HG03354 (cell line): ENCODE data around the gene RSPO4.

ENCODE experiments used
- ATAC-seq: cut with Tn5 transposase; IDR thresholded peaks from one replicate; pipeline ENCODE4 v1.9.1; 2021; ENCODE audit warnings: mild to moderate bottlenecking; ENCODE audit not compliant: unreplicated experiment, poor library complexity, severe bottlenecking

RSPO4 gene

DNA sequence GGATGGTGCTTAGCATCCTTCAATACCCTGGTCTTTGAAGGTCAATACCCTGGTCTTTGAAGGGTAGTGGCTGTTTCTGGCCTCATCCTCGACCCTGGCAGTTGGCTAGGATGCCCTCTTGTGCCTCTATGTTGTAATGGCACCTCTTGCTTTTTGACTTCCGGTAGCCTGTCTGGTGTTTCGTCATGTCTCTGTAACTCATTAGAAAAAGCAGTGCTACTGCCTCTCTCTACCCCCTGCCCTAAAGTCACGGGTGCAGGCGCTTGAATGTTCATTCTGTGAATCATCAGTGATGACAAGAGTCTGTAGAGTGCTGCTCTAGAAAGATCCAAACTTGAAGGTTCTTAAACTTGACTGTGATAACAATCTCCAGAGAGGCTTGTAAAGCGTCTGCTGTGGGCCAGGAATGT, 28.3 kb downstream of the RSPO4 start:
- peak; percentile 77 for ATAC-seq

GRCh38 chr20:972256-972655, 29.9 kb downstream of the RSPO4 start:
- no peak for ATAC-seq

GRCh38 chr20:971346-971745, 30.8 kb downstream of the RSPO4 start:
- no peak for ATAC-seq

- no peak for ATAC-seq
Observed at GRCh38 chr20:969868-970267, 32.2 kb downstream of the RSPO4 start.

DNA sequence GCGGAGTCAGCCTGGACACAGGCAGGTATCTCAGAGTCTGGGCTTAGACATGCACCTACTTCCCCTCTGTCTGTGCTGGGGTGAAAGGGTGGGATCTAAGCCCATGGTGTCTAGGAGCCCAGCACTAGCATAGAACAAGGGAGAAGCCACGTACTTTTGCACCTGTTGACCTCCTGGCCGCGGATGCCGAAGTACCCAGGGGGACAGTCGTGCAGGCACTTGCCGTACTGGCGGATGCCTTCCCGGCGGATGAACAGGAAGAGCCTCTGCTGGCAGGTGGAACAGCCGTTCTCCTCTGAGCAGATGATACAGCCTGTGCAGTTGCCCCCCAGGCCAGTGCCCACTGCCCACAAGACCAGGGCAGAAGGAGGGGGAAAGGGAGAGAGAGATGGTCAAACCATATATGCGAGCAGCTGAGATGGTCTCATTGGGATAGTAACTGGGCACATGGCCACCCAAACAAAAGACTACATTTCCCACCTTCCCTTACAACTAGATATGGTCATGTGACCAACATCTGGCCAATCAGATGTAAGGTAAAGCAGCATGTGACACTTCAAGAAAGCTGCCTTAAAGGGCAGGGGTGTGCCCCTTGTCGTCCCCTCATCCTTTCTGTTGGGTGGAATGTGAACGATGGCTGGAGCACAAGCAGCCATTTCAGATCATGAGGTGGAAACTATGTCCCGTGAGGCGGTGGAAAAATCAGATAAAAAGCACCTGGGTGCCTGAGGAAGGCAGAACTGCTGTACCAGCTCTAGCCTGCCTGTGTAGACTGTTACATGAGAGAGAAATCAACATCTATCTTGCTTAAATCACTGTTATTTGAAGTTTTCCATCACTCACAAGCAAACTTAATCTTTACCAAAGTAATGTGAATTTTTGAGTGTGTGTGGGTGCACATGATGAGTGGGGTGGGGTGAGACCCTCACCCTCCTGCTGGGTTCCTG, 34.0 kb downstream of the RSPO4 start:
- ATAC-seq, result no peak

DNA sequence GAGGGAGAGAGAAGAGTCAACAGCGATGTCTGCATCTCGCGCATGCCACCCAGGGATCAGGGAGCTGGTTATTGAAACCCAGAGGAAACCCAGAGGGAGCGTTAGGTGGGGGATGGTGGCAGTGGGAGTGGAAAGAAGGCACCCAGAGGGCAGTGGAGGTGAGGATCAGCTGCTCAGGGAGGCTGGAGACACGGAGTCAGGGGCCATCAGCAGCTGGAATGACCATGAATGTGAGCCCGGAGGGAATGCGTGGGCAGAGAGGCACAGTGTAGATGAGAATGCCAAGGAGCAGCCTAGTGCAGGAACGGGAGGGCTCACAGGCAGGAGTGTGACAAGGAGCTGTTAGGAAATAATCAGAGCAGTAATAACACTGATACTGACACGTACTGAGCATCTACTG, 36.2 kb downstream of the RSPO4 start:
- no peak for ATAC-seq

GRCh38 chr20:963795-964194, 38.3 kb downstream of the RSPO4 start:
- no peak for ATAC-seq

GRCh38 chr20:962683-963082, 39.4 kb downstream of the RSPO4 start:
- ATAC-seq, result no peak

- no peak for ATAC-seq
Observed at GRCh38 chr20:962223-962622, 39.9 kb downstream of the RSPO4 start.

DNA sequence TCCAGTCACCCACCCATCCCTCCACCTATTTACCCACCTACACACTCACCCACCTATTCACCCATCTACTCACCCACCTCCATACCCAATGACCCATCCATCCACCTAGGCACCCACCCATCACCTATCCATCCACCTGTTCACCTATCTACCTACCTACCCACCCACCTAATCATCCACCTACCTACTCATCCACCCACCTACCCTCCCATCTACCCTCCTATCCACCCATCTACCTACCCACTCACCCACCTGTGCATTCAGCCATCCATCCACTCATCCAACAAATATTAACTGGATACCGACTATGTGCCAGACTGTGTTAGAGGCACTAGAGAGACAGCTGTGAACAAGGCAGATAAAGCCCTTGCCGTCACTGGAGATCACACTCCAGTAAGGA, 40.3 kb downstream of the RSPO4 start:
- ATAC-seq, result no peak

DNA sequence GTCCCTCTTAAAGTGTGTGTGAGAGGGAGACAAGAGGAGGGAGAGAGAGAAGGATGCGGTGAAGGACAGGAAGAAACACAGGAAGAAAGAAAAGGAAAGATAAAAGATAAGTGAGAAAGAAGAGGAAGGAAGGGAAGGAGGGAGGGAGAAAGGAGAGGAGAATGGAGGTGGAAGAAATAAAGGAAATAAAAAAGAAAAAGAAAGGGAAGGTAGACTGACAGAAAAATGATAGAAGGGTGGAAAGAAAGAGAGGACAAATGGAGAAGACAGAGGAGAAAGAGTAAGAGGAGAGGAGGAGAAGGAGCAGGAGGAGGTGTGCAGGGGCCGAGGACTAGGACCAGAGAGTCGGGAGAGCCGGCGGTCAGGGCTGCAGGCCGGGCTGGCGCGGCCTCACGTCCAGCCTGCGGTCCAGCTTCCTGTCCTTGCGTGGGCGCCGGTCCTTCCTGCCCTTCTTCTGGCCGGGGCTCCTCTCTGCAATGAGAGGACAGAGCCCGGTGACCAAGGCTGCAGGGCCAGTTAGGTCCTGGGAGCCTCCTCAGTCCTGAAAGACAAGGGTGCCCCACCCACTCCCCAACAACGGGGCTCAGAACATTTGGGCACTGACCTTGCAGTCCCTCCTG, 42.0 kb downstream of the RSPO4 start:
- ATAC-seq, result no peak

DNA sequence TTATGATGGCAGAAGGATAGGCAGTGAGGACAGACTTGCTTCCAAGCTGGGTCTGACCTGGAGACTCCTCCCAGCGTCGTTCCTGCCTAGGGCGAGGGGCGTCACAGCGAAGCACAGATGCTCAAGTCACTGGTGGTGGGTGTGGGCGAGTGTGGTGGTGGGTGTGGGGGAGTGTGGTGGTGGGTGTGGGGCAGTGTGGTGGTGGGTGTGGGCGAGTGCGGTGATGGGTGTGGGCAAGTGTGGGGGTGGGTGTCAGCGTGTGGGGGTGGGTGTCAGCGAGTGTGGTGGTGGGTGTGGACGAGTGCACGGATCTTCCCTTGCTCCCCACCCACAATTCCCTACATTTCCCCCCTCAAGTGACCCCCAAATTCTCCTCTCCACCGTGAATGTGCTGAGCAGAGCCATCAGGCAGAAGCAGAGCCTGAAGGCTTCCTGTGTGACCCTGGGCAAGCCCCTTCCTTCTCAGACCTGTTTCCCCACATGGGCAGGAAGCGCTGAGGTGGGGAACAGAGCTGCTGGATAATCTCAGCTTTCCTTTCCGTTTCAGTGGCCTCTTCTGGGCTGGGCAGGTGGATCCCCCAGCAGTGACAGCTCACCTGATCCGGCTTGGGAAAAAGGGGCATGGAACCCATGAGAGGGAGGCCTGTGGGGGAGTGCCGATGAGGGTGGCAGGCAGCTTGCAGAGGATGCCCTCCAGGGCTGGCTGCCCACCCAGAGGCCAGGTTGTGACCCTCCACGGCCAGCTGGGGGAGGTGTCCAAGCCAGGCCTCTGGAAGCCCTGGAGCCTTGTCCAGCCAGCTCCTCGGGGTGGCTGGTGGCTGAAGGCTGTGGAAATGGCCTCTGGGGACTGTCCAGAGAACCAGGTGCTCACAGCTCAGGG, 42.9 kb downstream of the RSPO4 start:
- ATAC-seq, result no peak

GRCh38 chr20:957544-957943, 44.6 kb downstream of the RSPO4 start:
- ATAC-seq, result no peak

GRCh38 chr20:956330-956951, 45.7 kb downstream of the RSPO4 start:
- ATAC-seq, result peak; percentile 62

DNA sequence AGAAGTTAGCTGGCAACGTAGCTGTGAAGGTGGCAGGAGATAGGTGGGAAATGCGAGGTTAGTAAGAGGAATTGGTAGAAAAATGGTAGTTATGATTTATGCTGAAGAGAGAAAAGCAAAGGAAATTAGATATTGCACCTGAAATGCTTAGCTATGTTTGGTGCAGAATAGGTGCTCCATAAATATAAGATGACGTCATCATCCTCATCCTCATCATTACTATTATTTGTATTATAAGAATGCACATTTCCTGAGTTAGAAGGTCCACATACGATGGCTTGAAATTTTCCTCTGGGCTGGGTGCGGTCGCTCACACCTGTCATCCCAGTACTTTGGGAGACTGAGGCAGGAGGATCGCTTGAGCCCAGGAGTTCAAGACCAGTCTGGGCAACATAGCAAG, 46.5 kb downstream of the RSPO4 start:
- ATAC-seq, result no peak

GRCh38 chr20:955111-955510, 47.0 kb downstream of the RSPO4 start:
- no peak for ATAC-seq

- ATAC-seq, result no peak
Observed at GRCh38 chr20:953742-954141, 48.4 kb downstream of the RSPO4 start.

DNA sequence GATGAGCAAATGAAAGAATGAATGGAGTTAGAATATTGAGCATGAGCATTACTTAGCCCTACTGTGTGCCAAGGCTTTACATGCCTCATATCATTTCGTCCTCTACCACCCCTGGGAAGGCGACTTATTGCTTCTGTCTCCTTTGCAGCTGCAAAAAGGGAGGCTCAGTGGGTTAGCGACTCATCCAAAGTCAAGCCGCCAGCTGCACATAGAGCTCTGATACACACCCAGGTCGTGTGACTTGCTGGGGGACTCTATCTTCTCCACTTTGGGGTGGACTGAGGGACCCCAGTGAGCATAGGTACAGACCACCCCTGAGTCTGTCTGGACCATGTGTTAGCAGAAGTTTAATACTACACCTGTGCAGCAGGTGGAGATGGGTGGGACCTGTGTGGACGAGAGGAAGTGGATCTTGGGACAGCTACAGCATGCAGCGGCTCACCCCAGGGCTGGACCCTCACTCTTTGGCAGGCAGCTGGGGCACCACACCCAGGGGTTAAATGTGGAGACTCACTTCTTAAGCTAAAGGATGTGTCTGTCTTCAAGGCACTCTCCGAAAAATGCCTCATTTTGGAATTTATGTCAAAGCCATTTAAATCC, 49.8 kb downstream of the RSPO4 start:
- ATAC-seq, result no peak

DNA sequence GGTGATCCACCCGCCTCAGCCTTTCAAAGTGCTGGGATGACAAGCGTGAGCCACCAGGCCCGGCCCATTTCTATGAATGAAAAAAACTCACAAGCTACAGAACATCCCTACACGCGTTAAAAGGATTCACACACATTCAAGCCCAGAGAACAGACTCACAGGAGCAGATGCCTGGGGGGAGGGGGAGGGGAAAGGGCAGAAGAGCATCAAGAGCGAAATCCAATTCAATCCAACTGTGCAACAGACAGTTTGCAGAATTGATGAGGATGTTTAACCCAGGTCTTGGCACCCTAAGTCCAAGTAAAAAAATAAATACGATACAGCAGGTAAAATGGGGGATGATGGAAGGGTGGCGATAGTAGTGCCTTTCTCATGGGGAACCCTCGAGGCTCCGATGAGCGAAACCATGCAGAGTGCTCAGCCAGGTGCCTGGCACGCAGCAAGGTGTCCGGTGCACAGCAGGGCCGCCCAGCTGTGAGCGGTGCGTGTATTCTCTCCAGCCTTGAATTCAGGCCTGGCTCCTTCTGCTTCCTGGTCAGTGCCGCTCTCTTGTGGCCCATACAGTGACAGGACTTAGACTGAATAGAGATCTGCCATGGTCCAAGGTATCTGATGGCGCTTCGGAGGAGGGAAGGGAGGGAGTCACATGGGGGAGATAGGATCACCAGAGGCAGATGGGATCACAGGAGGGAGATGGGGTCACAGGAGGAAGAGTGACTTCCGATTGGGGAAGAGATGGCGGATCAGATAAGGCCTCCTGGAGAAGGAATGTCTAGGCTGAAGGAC, 50.5 kb downstream of the RSPO4 start:
- no peak for ATAC-seq
